Left ventricle myocardium inferior (tissue), 1 donor: ENCODE results near the gene MGMT. TPM values are rescaled to one million over a fixed set of nuclear protein-coding genes. Genes with fewer than 3 reads are reported as not detected.

Source experiments
- DNase-seq: peaks from one replicate; pipeline ENCODE4 v3.0.0-alpha.2; 2020
- H3K27ac ChIP-seq: fragments of 200-600 bp; replicated peaks from 2 replicates; pipeline ENCODE4 v1.8.0; 2021
- H3K27me3 ChIP-seq: fragments of 200-600 bp; 2 replicates; pipeline ENCODE4 v1.8.0; 2021; ENCODE audit warnings: low read depth
- H3K36me3 ChIP-seq: fragments of 200-600 bp; 2 replicates; pipeline ENCODE4 v1.8.0; 2021
- H3K4me1 ChIP-seq: fragments of 200-600 bp; 2 replicates; pipeline ENCODE4 v1.8.0; 2021
- H3K4me3 ChIP-seq: fragments of 200-600 bp; 2 replicates; pipeline ENCODE4 v1.8.0; 2021; ENCODE audit warnings: mild to moderate bottlenecking, moderate library complexity
- H3K9me3 ChIP-seq: fragments of 200-600 bp; replicated peaks from 2 replicates; pipeline ENCODE4 v1.8.0; 2021
- intact Hi-C: fragments of 100-400 bp; cut with micrococcal nuclease; formaldehyde crosslinking; loops from one replicate; pipeline ENCODE4 v1.11.0; 2022
- total RNA-seq: library from RNA; stranded (reverse); fragmentation: NEBNext Ultra II Directional; extraction: Animal tissue kit (Norgen Biotek cat#: 25700); gene quantifications from one replicate; pipeline ENCODE4 v1.2.1, GENCODE V29; 2021
- TF ChIP-seq, protein P1 (sequence below): fragments of 200-600 bp; IDR thresholded peaks from 2 replicates; pipeline ENCODE4 v1.8.0; 2021; ENCODE audit warnings: antibody characterized with exemption, mild to moderate bottlenecking, borderline replicate concordance
- donor health status: DM: no; HTN: yes; CAD: no; lungs with severe emphysema.

Gene MGMT
- total RNA-seq, 1 donor from 2014 or later = 15.4 TPM

DNA sequence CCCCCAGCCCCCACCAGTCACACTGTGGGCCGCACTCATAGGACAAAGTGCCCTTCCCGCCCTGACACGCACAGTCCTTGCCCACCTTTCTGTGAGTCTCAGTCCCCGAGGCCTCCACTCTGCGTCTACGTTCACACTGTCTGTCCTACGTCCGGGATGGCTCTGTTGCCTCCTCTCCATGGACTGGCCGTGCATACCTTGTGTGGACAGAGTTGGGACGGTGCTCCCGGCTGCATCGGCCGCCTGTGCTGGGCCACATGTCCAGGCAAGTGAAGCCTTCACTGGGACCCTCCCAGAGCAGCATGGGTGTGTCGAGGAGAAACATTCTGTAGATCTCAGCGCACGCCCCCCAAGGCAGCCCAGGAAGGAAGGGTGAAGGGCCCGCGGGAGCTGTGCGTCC, 239.0 kb downstream of the MGMT start:
- Histone ChIP-seq H3K4me3 (no peak overlapping the region), H3K4me1 (peaks cover 17% of the 10 kb centered on the region), H3K36me3 (no peaks in the 10 kb centered on the region), H3K9me3 (no peaks in the 10 kb centered on the region), H3K27me3 (no peaks in the 10 kb centered on the region), H3K27ac (no peak overlapping the region)
- DNase-seq = no peak
- intact Hi-C loops = no loop called here
- TF ChIP-seq, protein P1, sequence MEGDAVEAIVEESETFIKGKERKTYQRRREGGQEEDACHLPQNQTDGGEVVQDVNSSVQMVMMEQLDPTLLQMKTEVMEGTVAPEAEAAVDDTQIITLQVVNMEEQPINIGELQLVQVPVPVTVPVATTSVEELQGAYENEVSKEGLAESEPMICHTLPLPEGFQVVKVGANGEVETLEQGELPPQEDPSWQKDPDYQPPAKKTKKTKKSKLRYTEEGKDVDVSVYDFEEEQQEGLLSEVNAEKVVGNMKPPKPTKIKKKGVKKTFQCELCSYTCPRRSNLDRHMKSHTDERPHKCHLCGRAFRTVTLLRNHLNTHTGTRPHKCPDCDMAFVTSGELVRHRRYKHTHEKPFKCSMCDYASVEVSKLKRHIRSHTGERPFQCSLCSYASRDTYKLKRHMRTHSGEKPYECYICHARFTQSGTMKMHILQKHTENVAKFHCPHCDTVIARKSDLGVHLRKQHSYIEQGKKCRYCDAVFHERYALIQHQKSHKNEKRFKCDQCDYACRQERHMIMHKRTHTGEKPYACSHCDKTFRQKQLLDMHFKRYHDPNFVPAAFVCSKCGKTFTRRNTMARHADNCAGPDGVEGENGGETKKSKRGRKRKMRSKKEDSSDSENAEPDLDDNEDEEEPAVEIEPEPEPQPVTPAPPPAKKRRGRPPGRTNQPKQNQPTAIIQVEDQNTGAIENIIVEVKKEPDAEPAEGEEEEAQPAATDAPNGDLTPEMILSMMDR = no peak

- Histone ChIP-seq H3K4me3 (no peak overlapping the region), H3K36me3 (no peaks in the 10 kb centered on the region), H3K9me3 (no peaks in the 10 kb centered on the region), H3K4me1 (peaks cover 16% of the 10 kb centered on the region), H3K27me3 (no peaks in the 10 kb centered on the region), H3K27ac (no peak overlapping the region)
- intact Hi-C loops = no loop called here
- TF ChIP-seq, protein P1 = no peak
- DNase-seq = no peak
Measured at GRCh38 chr10:129706523-129706922, 239.5 kb downstream of the MGMT start.

DNA sequence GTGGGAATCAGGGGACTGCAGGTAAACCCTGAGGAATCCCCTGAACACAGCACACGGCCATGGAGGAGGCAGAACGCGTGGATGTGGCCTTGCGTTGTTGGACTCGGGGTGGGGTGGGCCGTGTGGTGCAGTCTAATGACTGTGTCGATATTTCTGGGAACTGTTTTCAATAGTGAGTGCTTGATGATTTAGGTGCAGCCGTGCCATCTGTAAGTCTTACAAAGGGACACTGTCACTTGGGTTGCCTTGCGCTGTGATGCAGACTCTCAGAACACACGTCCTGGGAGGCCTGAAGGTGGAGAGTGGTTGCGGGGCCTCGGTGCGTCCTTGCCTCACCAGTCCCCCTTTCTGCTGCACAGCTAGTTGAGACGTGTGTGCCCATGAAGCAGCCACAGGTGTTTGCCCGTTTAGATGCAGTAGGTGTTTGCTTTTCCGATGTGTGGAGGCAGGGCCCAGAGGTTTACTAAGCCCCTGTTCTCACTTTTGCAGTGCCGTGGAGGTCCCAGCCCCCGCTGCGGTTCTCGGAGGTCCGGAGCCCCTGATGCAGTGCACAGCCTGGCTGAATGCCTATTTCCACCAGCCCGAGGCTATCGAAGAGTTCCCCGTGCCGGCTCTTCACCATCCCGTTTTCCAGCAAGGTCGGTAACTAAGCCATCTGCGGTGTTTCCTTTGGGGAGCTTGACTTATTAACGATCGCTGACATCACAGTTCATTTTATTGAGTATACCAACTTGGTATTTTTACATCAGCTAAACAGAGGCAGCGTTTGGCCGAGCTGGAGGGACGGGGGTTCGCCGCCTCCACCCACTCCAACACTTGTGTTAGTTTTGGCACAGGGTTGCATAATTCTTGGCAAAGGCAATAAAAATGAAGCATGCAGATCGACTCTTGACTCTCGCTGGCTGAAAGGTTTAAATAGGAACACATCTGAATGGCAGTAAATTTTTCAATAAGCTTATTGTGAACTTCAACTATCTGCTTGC, 240.7 kb downstream of the MGMT start:
- H3K9me3 ChIP-seq = no peaks in the 10 kb centered on the region
- TF ChIP-seq, protein P1 = no peak
- H3K36me3 ChIP-seq = no peaks in the 10 kb centered on the region
- peak; percentile 49 for DNase-seq
- no peak overlapping the region for H3K27ac ChIP-seq
- intact Hi-C loops = no loop called here
- peaks cover 16% of the 10 kb centered on the region for H3K4me1 ChIP-seq
- no peaks in the 10 kb centered on the region for H3K27me3 ChIP-seq
- no peak overlapping the region for H3K4me3 ChIP-seq

DNA sequence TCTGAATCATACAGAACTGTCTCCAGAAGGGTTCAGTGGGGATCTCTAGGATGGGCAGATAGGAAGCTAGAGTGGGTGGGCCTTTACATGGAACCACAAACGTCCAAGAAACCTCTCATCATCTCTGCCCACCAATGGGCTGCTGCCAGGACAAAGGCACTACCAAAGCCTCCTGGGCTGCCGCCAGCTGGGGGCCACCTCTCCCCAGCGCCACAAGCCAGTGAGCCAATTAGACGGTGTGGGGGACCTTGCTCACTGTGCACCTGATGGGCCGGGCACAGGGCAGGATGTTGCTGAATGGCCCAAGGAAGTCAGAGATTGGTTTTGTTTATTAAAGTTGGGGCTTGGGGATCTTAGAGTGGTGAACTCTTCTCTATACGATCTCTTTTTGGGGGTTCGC, 242.1 kb downstream of the MGMT start:
- no peak overlapping the region for H3K27ac ChIP-seq
- intact Hi-C loops = no loop called here
- TF ChIP-seq, protein P1 = no peak
- H3K9me3 ChIP-seq = no peaks in the 10 kb centered on the region
- DNase-seq = no peak
- H3K36me3 ChIP-seq = no peaks in the 10 kb centered on the region
- H3K4me1 ChIP-seq = peaks cover 16% of the 10 kb centered on the region
- H3K27me3 ChIP-seq = no peaks in the 10 kb centered on the region
- no peak overlapping the region for H3K4me3 ChIP-seq

DNA sequence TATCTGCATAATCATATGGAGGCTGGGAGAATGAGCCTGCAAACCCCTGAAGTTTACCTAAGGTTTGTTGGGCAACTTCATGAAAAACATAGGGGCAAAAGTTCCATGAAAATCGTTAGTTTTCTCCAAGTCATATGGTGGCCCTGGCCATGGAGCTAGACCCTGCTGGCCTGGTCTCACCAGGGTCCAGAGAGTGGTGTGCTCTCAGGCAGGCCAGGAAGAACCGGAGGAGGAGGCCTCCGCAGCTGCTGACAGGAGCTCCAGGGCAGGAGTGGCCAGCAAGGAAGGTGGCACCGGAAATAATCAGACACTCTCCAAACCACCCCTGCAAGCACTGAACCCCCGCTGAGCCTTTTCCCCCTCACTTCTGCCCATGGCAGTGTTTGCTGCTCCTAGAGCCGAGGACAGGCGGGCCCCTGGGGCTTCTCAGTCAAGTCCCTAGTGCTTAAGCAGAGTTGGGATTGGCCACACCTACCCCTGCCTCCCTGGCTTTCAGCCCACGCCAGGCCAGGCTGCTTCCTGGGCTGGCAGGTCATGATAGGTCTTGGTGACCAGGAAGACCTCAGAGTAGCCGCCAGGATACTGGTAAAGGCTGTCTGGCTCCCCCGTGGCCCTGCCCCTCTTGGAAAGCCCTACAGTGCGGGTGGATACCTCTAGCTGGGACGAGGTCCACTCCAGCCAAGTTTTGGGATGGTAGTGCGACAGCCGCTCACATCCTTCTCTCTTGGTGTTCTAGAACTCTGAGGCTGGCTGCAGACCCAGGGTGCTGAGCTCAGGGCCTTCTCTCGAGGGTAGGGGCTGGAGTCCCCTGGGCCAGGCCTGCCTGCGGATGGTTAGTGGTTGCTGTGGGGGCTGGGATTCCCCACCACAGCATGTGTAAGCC, 242.8 kb downstream of the MGMT start:
- no peak for DNase-seq
- Histone ChIP-seq H3K9me3 (no peaks in the 10 kb centered on the region), H3K27ac (no peak overlapping the region), H3K27me3 (no peaks in the 10 kb centered on the region), H3K4me3 (no peak overlapping the region), H3K36me3 (no peaks in the 10 kb centered on the region), H3K4me1 (peaks cover 16% of the 10 kb centered on the region)
- TF ChIP-seq, protein P1 = no peak
- intact Hi-C loops = no loop called here
